ENCODE data around the gene ANKRD13A.

The ANKRD13A gene

GRCh38 chr12:109987615-109988014 is 11.6 kb upstream of the ANKRD13A start:
- Histone ChIP-seq H3K27me3 (replicated peaks; ENCODE audit: control insufficient read depth, insufficient read depth, low read length) (no peaks in the 10 kb centered on the region), H3K36me3 (ENCODE audit: control insufficient read depth, insufficient read depth, low read length) (peaks cover 11% of the 10 kb centered on the region), H3K4me3 (replicated peaks; ENCODE audit: low read depth, low read length) (no peak overlapping the region)
- DNase-seq (ENCODE audit: extremely low read depth, insufficient read length), result no peak
- TF ChIP-seq CTCF (IDR thresholded peaks at IDR 0.05; ENCODE audit: insufficient read depth, low read length, poor library complexity, severe bottlenecking), result no peak

- Histone ChIP-seq H3K36me3 (ENCODE audit: control insufficient read depth, insufficient read depth, low read length) (peaks cover 11% of the 10 kb centered on the region), H3K27me3 (replicated peaks; ENCODE audit: control insufficient read depth, insufficient read depth, low read length) (no peaks in the 10 kb centered on the region), H3K4me3 (replicated peaks; ENCODE audit: low read depth, low read length) (no peak overlapping the region)
- DNase-seq (ENCODE audit: extremely low read depth, insufficient read length), result no peak
- no peak for TF ChIP-seq CTCF (IDR thresholded peaks at IDR 0.05; ENCODE audit: insufficient read depth, low read length, poor library complexity, severe bottlenecking)
Measured at GRCh38 chr12:109988274-109988673, 11.0 kb upstream of the ANKRD13A start.

- Histone ChIP-seq H3K36me3 (ENCODE audit: control insufficient read depth, insufficient read depth, low read length) (peaks cover 6% of the 10 kb centered on the region), H3K27me3 (replicated peaks; ENCODE audit: control insufficient read depth, insufficient read depth, low read length) (no peaks in the 10 kb centered on the region), H3K4me3 (replicated peaks; ENCODE audit: low read depth, low read length) (no peak overlapping the region)
- TF ChIP-seq CTCF (IDR thresholded peaks at IDR 0.05; ENCODE audit: insufficient read depth, low read length, poor library complexity, severe bottlenecking), result no peak
- no peak for DNase-seq (ENCODE audit: extremely low read depth, insufficient read length)
Measured at GRCh38 chr12:109988903-109989302, 10.3 kb upstream of the ANKRD13A start.

GRCh38 chr12:109989380-109989779 is 9.8 kb upstream of the ANKRD13A start:
- no peak for TF ChIP-seq CTCF (IDR thresholded peaks at IDR 0.05; ENCODE audit: insufficient read depth, low read length, poor library complexity, severe bottlenecking)
- no peak for DNase-seq (ENCODE audit: extremely low read depth, insufficient read length)
- H3K36me3 ChIP-seq (ENCODE audit: control insufficient read depth, insufficient read depth, low read length), result peaks cover 6% of the 10 kb centered on the region
- H3K4me3 ChIP-seq (replicated peaks; ENCODE audit: low read depth, low read length), result no peak overlapping the region
- H3K27me3 ChIP-seq (replicated peaks; ENCODE audit: control insufficient read depth, insufficient read depth, low read length), result no peaks in the 10 kb centered on the region

- Histone ChIP-seq H3K36me3 (ENCODE audit: control insufficient read depth, insufficient read depth, low read length) (peaks cover 3% of the 10 kb centered on the region), H3K4me3 (replicated peaks; ENCODE audit: low read depth, low read length) (no peak overlapping the region), H3K27me3 (replicated peaks; ENCODE audit: control insufficient read depth, insufficient read depth, low read length) (no peaks in the 10 kb centered on the region)
- no peak for TF ChIP-seq CTCF (IDR thresholded peaks at IDR 0.05; ENCODE audit: insufficient read depth, low read length, poor library complexity, severe bottlenecking)
- no peak for DNase-seq (ENCODE audit: extremely low read depth, insufficient read length)
Measured at GRCh38 chr12:109991586-109991985, 7.6 kb upstream of the ANKRD13A start.

- Histone ChIP-seq H3K4me3 (replicated peaks; ENCODE audit: low read depth, low read length) (no peak overlapping the region), H3K36me3 (ENCODE audit: control insufficient read depth, insufficient read depth, low read length) (peaks cover 3% of the 10 kb centered on the region), H3K27me3 (replicated peaks; ENCODE audit: control insufficient read depth, insufficient read depth, low read length) (no peaks in the 10 kb centered on the region)
- DNase-seq (ENCODE audit: extremely low read depth, insufficient read length), result no peak
- no peak for TF ChIP-seq CTCF (IDR thresholded peaks at IDR 0.05; ENCODE audit: insufficient read depth, low read length, poor library complexity, severe bottlenecking)
Measured at GRCh38 chr12:109993091-109993490, 6.1 kb upstream of the ANKRD13A start.
